ENCODE measurements around the gene TADA2A. TPM values are rescaled to one million over a fixed set of nuclear protein-coding genes. Genes with fewer than 3 reads are reported as not detected.
A peak's percentile ranks its signal among the peaks of the same experiment; 100 is the strongest.
"Not testable (repeated sequence)": the region's sequence is repeated elsewhere in the genome, so short reads cannot be mapped to it uniquely, and the experiment has no call there.

The TADA2A gene
- total RNA-seq, 1 donor from 2014 or later = 14.5 TPM

GRCh38 chr17:37429453-37429852 is 22.8 kb downstream of the TADA2A start:
- Histone ChIP-seq H3K4me3 (ENCODE audit: low read depth, low read length) (no peak overlapping the region), H3K27me3 (ENCODE audit: control insufficient read depth, insufficient read depth, low read length) (no peaks in the 10 kb centered on the region), H3K36me3 (ENCODE audit: control insufficient read depth, insufficient read depth, low read length) (no peaks in the 10 kb centered on the region)
- DNase-seq (ENCODE audit: low read depth) = no peak
- TF ChIP-seq CTCF (IDR thresholded peaks at IDR 0.05; ENCODE audit: insufficient read depth, low read length, poor library complexity, severe bottlenecking) = no peak

GRCh38 chr17:37430051-37430627 is 23.5 kb downstream of the TADA2A start:
- DNase-seq (ENCODE audit: low read depth) = no peak
- H3K4me3 ChIP-seq (ENCODE audit: low read depth, low read length) = no peak overlapping the region
- no peaks in the 10 kb centered on the region for H3K36me3 ChIP-seq (ENCODE audit: control insufficient read depth, insufficient read depth, low read length)
- TF ChIP-seq CTCF (IDR thresholded peaks at IDR 0.05; ENCODE audit: insufficient read depth, low read length, poor library complexity, severe bottlenecking) = no peak
- H3K27me3 ChIP-seq (ENCODE audit: control insufficient read depth, insufficient read depth, low read length) = no peaks in the 10 kb centered on the region

- no peak for DNase-seq (ENCODE audit: low read depth)
- Histone ChIP-seq H3K36me3 (ENCODE audit: control insufficient read depth, insufficient read depth, low read length) (no peaks in the 10 kb centered on the region), H3K27me3 (ENCODE audit: control insufficient read depth, insufficient read depth, low read length) (no peaks in the 10 kb centered on the region), H3K4me3 (ENCODE audit: low read depth, low read length) (no peak overlapping the region)
- no peak for TF ChIP-seq CTCF (IDR thresholded peaks at IDR 0.05; ENCODE audit: insufficient read depth, low read length, poor library complexity, severe bottlenecking)
Observed at GRCh38 chr17:37432671-37433070, 26.0 kb downstream of the TADA2A start.

- H3K4me3 ChIP-seq (ENCODE audit: low read depth, low read length) = no peak overlapping the region
- peak; percentile 6 for TF ChIP-seq CTCF (IDR thresholded peaks at IDR 0.05; ENCODE audit: insufficient read depth, low read length, poor library complexity, severe bottlenecking)
- no peaks in the 10 kb centered on the region for H3K36me3 ChIP-seq (ENCODE audit: control insufficient read depth, insufficient read depth, low read length)
- no peaks in the 10 kb centered on the region for H3K27me3 ChIP-seq (ENCODE audit: control insufficient read depth, insufficient read depth, low read length)
- DNase-seq (ENCODE audit: low read depth) = no peak
Observed at GRCh38 chr17:37438141-37438540, 31.5 kb downstream of the TADA2A start.

- no peaks in the 10 kb centered on the region for H3K36me3 ChIP-seq (ENCODE audit: control insufficient read depth, insufficient read depth, low read length)
- no peak for TF ChIP-seq CTCF (IDR thresholded peaks at IDR 0.05; ENCODE audit: insufficient read depth, low read length, poor library complexity, severe bottlenecking)
- H3K4me3 ChIP-seq (ENCODE audit: low read depth, low read length) = no peak overlapping the region
Observed at GRCh38 chr17:37440424-37440823, 33.7 kb downstream of the TADA2A start.

GRCh38 chr17:37441369-37442014 is 34.8 kb downstream of the TADA2A start:
- not testable (repeated sequence) for H3K36me3 ChIP-seq (ENCODE audit: control insufficient read depth, insufficient read depth, low read length); H3K4me3 ChIP-seq (ENCODE audit: low read depth, low read length); H3K27me3 ChIP-seq (ENCODE audit: control insufficient read depth, insufficient read depth, low read length); DNase-seq (ENCODE audit: low read depth)

More at GRCh38 chr17:37440424-37440823, 33.7 kb downstream of the TADA2A start:
- no peaks in the 10 kb centered on the region for H3K27me3 ChIP-seq (ENCODE audit: control insufficient read depth, insufficient read depth, low read length)
- no peak for DNase-seq (ENCODE audit: low read depth)
